ENCODE data around the gene AIPL1. TPM values are rescaled to one million over a fixed set of nuclear protein-coding genes. Genes with fewer than 3 reads are reported as not detected.

The AIPL1 gene
- total and polyA plus RNA-seq, 2 of the 13 experiments (the other 11 are each of a cell fraction or from before 2014, with no cell fraction given) = not detected

DNA sequence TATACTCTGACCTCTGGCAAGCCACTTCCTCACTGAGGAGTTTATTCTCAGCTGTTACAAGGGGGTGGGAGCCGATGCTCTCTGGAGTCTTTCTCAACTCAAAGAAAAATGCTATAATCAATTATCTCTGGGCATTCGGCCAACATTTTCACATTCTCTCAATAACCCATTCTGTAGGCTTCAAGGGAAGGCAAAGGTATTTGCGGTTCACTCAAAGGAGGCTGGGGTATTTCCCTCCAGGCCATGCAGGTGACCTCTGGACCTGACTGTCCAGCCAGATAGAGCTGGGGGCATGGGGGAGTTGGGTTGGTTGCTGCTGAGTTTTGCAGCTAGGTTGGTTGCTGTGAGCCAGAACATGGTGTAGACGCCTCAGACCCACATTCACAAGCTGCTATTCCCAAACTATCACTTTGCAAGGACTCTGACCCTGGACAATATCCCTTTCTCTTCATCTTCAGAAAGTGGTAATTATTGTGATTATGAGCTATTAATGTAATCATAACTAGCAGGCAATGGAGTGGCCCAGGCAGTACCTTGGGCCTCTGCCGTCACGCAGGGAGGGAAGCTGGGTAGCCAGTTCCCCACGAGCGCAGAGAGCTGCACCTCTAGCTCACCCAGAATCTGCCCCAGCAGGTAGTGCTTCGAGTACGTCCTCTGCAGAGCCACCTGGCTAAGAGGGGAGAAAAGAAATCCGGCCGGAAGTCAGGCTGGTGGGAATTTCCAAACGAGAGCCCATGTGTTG, 42.1 kb downstream of the AIPL1 start (continued):
- TF ChIP-seq ZNF292 (CRISPR knock-in tag; IDR thresholded peaks at IDR 0.05; ENCODE audit: borderline replicate concordance, low read depth) = 0 out of 2 replicates have a peak, but pooled peaks have one; percentile 24
- no peak for TF ChIP-seq NFIB (CRISPR knock-in tag; IDR thresholded peaks at IDR 0.05; ENCODE audit: borderline replicate concordance)
- TF ChIP-seq KDM6A (CRISPR knock-in tag; IDR thresholded peaks at IDR 0.05; ENCODE audit: low read depth) = peak; percentile 43; the same call in 1 of the 2 replicates
- TF ChIP-seq, protein P1, sequence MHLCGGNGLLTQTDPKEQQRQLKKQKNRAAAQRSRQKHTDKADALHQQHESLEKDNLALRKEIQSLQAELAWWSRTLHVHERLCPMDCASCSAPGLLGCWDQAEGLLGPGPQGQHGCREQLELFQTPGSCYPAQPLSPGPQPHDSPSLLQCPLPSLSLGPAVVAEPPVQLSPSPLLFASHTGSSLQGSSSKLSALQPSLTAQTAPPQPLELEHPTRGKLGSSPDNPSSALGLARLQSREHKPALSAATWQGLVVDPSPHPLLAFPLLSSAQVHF (CRISPR knock-in tag; IDR thresholded peaks at IDR 0.05) = no peak
- no peak for TF ChIP-seq IKZF1 (IDR thresholded peaks at IDR 0.05)
- no peak for TF ChIP-seq ZNF276 (CRISPR knock-in tag; IDR thresholded peaks at IDR 0.05; ENCODE audit: low read depth)
- no peak for TF ChIP-seq SKIL (CRISPR knock-in tag; IDR thresholded peaks at IDR 0.05; ENCODE audit: borderline replicate concordance)
- peak; percentile 41; the same call in 1 of the 2 replicates for TF ChIP-seq DPF2 (CRISPR knock-in tag; IDR thresholded peaks at IDR 0.05; ENCODE audit: borderline replicate concordance, low read depth)
- TF ChIP-seq, protein P2, sequence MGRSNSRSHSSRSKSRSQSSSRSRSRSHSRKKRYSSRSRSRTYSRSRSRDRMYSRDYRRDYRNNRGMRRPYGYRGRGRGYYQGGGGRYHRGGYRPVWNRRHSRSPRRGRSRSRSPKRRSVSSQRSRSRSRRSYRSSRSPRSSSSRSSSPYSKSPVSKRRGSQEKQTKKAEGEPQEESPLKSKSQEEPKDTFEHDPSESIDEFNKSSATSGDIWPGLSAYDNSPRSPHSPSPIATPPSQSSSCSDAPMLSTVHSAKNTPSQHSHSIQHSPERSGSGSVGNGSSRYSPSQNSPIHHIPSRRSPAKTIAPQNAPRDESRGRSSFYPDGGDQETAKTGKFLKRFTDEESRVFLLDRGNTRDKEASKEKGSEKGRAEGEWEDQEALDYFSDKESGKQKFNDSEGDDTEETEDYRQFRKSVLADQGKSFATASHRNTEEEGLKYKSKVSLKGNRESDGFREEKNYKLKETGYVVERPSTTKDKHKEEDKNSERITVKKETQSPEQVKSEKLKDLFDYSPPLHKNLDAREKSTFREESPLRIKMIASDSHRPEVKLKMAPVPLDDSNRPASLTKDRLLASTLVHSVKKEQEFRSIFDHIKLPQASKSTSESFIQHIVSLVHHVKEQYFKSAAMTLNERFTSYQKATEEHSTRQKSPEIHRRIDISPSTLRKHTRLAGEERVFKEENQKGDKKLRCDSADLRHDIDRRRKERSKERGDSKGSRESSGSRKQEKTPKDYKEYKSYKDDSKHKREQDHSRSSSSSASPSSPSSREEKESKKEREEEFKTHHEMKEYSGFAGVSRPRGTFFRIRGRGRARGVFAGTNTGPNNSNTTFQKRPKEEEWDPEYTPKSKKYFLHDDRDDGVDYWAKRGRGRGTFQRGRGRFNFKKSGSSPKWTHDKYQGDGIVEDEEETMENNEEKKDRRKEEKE (IDR thresholded peaks at IDR 0.05) = no peak
- no peak for TF ChIP-seq ZNF17 (CRISPR knock-in tag; IDR thresholded peaks at IDR 0.05)
- TF ChIP-seq ZNF605 (CRISPR knock-in tag; IDR thresholded peaks at IDR 0.05) = peak; percentile 49; the same call in 1 of the 2 replicates
- TF ChIP-seq HMG20B (CRISPR knock-in tag; conservative IDR thresholded peaks at IDR 0.05) = 0 out of 2 replicates have a peak, but pooled peaks have one; percentile 26
- TF ChIP-seq TEAD3 (CRISPR knock-in tag; optimal IDR thresholded peaks at IDR 0.05; ENCODE audit: borderline replicate concordance) = peak; percentile 90
- no peak for TF ChIP-seq UBTF (CRISPR knock-in tag; IDR thresholded peaks at IDR 0.05)
- 0 out of 2 replicates have a peak, but pooled peaks have one; percentile 28 for TF ChIP-seq SAP130 (CRISPR knock-in tag; IDR thresholded peaks at IDR 0.05; ENCODE audit: low read depth)
